MM.1S (cell line): ENCODE measurements around the gene ADD1.

Experiments
- EZH2 ChIP-seq: fragments of 300-600 bp; sonication (generic); optimal IDR thresholded peaks from 2 replicates; pipeline ENCODE3; 2017; ENCODE audit warnings: low read depth, mild to moderate bottlenecking, antibody characterized with exemption, low read length, mixed read lengths
- EZH2phosphoT487 ChIP-seq: fragments of 300-600 bp; sonication (generic); IDR thresholded peaks from 2 replicates; pipeline ENCODE4 v1.6.1; 2018; ENCODE audit warnings: antibody characterized with exemption, low read length
- TF ChIP-seq, protein P1 (sequence below): fragments of 300-600 bp; sonication (generic); IDR thresholded peaks from 2 replicates; pipeline ENCODE4 v1.5.1; 2016; ENCODE audit warnings: antibody characterized with exemption, low read length, mixed read lengths

DNA sequence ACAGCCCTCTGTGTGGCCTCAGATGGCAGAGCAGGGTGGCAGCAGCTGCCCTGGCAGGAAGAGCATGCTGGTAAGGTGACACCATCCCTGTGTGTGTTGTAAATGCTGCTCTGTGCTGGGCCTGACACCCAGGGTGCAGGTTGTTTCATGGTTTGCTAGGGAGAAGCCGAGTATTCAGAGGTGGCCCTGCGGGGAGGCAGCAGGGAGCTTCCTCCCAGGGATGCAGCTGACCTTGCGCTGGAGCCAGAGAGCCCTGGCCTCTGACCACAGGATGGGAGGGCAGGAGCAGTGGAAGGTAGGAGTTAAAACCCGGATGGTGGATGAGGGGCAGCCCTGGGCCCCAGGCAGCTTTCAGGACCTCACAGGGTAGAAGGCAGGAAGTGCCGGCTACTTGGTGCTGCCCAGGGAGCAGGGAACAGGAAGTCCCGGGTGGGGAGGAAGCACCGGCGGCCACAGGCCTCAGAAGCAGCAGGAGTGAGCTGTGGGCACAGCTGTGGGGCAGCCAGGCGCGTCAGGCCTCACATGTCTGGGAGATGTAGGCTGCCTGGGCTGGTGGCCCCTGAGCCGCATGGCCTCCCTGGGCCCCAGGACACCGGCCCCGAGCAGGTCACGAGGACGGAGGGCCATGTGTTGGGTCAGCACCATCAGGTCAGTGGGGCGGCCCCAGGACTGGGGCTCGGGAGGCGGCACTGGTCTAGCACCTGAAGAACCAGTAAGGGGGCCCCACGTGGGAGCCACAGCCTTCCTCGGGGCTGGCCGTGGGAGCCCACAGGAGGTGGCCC, 31.6 kb upstream of the ADD1 start:
- TF ChIP-seq, protein P1, sequence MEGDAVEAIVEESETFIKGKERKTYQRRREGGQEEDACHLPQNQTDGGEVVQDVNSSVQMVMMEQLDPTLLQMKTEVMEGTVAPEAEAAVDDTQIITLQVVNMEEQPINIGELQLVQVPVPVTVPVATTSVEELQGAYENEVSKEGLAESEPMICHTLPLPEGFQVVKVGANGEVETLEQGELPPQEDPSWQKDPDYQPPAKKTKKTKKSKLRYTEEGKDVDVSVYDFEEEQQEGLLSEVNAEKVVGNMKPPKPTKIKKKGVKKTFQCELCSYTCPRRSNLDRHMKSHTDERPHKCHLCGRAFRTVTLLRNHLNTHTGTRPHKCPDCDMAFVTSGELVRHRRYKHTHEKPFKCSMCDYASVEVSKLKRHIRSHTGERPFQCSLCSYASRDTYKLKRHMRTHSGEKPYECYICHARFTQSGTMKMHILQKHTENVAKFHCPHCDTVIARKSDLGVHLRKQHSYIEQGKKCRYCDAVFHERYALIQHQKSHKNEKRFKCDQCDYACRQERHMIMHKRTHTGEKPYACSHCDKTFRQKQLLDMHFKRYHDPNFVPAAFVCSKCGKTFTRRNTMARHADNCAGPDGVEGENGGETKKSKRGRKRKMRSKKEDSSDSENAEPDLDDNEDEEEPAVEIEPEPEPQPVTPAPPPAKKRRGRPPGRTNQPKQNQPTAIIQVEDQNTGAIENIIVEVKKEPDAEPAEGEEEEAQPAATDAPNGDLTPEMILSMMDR, result no peak
- TF ChIP-seq EZH2phosphoT487, result no peak
- TF ChIP-seq EZH2, result no peak
